GM21515 (cell line): ENCODE data around the gene TRMT10B.
"Not testable (repeated sequence)": the region's sequence is repeated elsewhere in the genome, so short reads cannot be mapped to it uniquely, and the experiment has no call there.

Experiments used
- ATAC-seq: cut with Tn5 transposase; IDR thresholded peaks from one replicate; pipeline ENCODE4 v1.9.1; 2021; ENCODE audit not compliant: unreplicated experiment

TRMT10B gene

GRCh38 chr9:37751186-37751585, 2.4 kb upstream of the TRMT10B start:
- ATAC-seq: no peak

- not testable (repeated sequence) for ATAC-seq
Observed at GRCh38 chr9:37751704-37752103, 1.9 kb upstream of the TRMT10B start.

GRCh38 chr9:37752112-37752511, 1.5 kb upstream of the TRMT10B start:
- not testable (repeated sequence) for ATAC-seq

- no peak for ATAC-seq
Observed at GRCh38 chr9:37752642-37753488, 740 bp upstream of the TRMT10B start.

- ATAC-seq: no peak
Observed at GRCh38 chr9:37758747-37759146, 5.1 kb downstream of the TRMT10B start.

GRCh38 chr9:37760416-37761161, 7.0 kb downstream of the TRMT10B start:
- no peak for ATAC-seq

- ATAC-seq: no peak
Observed at GRCh38 chr9:37761511-37761910, 7.9 kb downstream of the TRMT10B start.

- not testable (repeated sequence) for ATAC-seq
Observed at GRCh38 chr9:37765263-37765662, 11.7 kb downstream of the TRMT10B start.

- no peak for ATAC-seq
Observed at GRCh38 chr9:37769306-37769705, 15.7 kb downstream of the TRMT10B start.

- ATAC-seq: no peak
Observed at GRCh38 chr9:37769995-37770394, 16.4 kb downstream of the TRMT10B start.

GRCh38 chr9:37775216-37775919, 21.8 kb downstream of the TRMT10B start:
- no peak for ATAC-seq

- no peak for ATAC-seq
Observed at GRCh38 chr9:37776328-37776727, 22.7 kb downstream of the TRMT10B start.

GRCh38 chr9:37778534-37778933, 24.9 kb downstream of the TRMT10B start:
- ATAC-seq: no peak

- ATAC-seq: no peak
Observed at GRCh38 chr9:37784291-37784615, 30.6 kb downstream of the TRMT10B start.

GRCh38 chr9:37784616-37785483, 31.2 kb downstream of the TRMT10B start, which contains the start of gene EXOSC3:
TSS of gene EXOSC3 (minus strand) at chr9:37785064. CDS start at chr9:37785044, 20 bp downstream.
- peak; percentile 90 for ATAC-seq

- no peak for ATAC-seq
Observed at GRCh38 chr9:37787059-37787458, 33.5 kb downstream of the TRMT10B start.

- ATAC-seq: no peak
Observed at GRCh38 chr9:37788332-37788731, 34.7 kb downstream of the TRMT10B start.

GRCh38 chr9:37790096-37790495, 36.5 kb downstream of the TRMT10B start:
- no peak for ATAC-seq

- no peak for ATAC-seq
Observed at GRCh38 chr9:37792122-37792521, 38.5 kb downstream of the TRMT10B start.

GRCh38 chr9:37796232-37796631, 42.6 kb downstream of the TRMT10B start:
- no peak for ATAC-seq

- ATAC-seq: no peak
Observed at GRCh38 chr9:37798677-37799076, 45.1 kb downstream of the TRMT10B start.
